Umbilical cord (tissue), 2 donors: Measurements from ENCODE around the gene HSH2D. TPM values are rescaled to one million over a fixed set of nuclear protein-coding genes. Genes with fewer than 3 reads are reported as not detected.
"Not testable (repeated sequence)": the region's sequence is repeated elsewhere in the genome, so short reads cannot be mapped to it uniquely, and the experiment has no call there.

ENCODE experiments used
- DNase-seq: peaks from one replicate; pipeline ENCODE4 v3.0.0-alpha.2; 2015; ENCODE audit warnings: low spot score
- total RNA-seq: library from RNA; depleted of rRNA; stranded (reverse); fragments of >200 nt; gene quantifications from one replicate; pipeline ENCODE4 v1.2.3, GENCODE V29; 2014; ENCODE audit warnings: low replicate concordance; ENCODE audit not compliant: insufficient read depth

Gene HSH2D, protein sequence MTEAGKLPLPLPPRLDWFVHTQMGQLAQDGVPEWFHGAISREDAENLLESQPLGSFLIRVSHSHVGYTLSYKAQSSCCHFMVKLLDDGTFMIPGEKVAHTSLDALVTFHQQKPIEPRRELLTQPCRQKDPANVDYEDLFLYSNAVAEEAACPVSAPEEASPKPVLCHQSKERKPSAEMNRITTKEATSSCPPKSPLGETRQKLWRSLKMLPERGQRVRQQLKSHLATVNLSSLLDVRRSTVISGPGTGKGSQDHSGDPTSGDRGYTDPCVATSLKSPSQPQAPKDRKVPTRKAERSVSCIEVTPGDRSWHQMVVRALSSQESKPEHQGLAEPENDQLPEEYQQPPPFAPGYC
- total RNA-seq = 1.7 TPM

DNA sequence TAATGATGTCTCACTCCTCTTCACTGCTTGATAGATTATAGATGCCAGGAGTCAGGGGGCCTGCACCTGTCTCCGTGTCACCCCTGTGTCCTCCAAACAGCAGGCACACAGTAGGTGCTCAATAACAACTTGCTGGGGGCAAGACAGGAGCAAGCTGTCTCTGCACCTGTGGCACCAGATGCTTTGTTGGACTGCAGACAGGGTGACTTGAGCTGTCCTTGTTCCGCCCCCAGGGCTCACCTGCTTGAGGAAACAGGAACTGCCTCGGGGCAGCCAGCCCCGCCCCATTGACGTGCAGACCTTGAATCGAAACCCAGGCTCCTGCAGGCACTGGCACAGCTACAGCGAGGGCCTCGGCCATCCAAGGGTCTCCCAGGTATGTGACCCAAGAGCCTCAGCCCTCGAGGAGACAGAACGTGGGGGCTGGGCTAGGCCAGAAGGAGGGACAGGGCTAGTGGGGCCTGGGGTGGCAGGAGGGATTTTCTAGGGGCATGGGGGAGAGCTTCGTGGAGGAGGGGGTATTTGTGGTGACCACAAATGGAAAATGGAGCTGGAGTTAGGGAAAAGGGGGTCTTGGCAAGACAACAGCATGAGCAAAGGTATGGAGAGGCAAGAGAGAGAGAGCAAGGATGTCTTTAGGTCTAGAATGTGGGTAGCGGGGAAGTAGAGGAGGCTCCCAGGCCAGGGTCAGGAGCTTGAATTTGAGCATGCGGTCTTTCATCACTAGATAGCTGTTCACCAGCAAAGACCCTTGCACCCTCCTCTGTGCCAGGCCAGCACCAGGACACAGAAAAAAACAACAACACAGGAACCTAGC is at the start of gene HSH2D:
Gene HSH2D (plus strand): TSS at position 287 of the 817 bp plus-strand sequence. CDS start 5,066 bp downstream, outside the sequence.
- no peak for DNase-seq

DNA sequence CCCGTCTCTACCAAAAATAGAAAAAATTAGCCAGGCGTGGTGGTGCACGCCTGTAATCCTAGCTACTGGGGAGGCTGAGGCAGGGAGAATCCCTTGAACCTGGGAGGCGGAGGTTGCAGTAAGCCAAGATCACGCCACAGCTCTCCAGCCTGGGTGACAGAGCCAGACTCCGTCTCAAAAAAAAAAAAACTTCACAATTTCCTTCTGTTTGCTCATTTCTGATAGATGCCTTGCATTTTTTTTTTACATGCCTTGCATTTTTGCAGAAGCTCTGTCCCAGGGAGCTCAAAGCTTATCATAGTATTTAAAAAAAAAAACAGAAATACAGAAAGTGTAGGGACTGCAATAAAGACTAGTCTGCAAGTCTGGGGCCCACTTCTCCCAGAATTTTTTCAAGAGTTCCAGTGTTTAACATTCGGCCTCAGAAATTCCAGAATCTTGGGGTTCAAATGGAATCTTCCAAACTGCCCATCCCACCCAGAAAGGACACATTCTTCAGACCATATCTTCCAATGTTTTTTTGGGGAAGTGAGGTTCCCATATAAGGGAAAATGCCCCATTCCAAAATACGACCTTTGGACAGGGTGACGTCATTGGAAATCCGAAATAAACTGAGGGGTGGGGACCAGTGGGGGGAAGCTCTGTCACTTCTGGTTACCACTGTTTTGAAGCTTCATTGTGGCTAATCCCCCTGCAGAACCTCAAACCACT is 49.0 kb upstream of the HSH2D start:
- DNase-seq = peak; percentile 78

DNA sequence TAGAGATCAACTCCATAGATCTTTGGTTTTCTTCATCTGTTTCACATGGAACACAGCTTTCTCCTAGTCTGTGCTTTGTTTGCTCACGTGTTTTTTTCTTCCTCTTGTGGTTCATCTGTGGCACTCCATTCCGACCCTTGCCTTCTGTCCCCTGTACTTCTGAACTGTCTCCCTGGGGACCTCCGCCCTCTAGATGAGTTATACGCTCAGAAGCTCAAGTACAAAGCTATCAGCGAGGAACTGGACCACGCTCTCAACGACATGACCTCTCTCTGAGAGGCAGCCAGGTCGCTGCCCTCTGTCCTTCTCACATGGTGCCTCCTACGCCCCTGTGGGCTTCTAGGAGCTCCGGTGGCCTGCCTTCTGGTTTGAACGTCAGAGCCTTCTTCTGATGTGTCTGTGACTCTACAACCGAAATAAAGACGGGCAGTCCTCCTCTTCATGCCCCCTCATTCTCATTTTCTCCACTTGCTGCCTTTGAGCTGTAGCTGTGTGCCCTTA is 48.4 kb upstream of the HSH2D start:
- no peak for DNase-seq

DNA sequence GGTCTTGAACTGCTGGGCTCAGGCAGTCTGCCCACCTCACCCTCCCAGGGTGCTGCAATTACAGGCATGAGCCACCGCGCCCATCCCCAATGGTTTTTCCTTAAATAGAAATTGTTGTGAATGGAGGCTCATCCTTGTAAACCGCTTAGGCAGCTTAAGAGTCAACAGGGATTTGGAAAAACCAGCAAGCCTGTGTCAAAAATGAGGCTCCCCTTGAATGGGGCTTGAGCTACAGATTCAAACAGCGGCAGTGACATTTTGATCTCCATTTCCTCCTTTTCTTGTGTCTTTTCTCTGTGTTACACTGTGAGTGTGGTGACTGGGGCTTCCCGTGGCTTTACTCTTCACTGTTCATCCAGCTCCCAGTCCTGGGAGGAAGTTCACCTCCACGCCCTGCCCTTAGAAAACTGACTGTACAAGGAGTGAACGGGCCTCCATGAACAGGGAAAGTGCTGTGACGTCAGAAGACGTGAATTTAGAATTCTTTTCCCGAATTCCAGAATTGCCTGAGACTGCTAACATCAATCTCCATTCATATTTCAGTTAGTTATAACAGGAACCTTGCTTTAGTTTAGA is 47.1 kb upstream of the HSH2D start:
- DNase-seq = peak; percentile 56

DNA sequence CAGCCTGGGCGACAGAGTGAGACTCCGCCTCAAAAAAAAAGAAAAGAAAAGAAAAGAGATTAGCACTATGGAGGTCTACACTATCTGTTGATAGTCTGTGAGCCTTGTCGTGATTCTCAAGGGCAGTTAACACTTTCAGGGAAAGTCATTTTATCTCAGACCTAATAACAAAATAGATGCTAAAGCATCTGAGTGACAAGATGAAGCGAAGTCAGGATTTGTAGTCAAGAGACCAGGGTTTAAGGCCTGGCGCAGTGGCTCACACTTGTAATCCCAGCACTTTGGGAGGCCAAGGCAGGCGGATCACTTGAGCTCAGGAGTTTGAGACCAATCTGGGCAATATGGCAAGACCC is 45.1 kb upstream of the HSH2D start:
- DNase-seq = no peak

DNA sequence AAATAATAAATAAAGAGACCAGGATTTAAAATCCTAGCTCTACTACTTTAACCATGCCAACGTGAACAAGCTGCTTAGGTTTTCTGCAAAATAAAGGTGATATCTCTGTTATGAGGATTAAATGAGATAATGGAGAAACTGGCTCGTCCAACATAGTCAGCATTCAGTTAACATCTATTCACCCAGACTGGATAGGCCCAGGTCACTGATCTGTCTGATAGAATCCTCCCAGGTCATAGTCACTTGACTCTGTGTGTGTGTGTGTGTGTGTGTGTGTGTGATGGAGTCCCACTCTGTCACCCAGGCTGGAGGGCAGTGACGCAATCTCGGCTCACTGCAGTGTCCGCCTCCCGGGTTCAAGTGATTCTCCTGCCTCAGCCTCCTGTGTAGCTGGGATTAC is 44.7 kb upstream of the HSH2D start:
- DNase-seq = no peak

DNA sequence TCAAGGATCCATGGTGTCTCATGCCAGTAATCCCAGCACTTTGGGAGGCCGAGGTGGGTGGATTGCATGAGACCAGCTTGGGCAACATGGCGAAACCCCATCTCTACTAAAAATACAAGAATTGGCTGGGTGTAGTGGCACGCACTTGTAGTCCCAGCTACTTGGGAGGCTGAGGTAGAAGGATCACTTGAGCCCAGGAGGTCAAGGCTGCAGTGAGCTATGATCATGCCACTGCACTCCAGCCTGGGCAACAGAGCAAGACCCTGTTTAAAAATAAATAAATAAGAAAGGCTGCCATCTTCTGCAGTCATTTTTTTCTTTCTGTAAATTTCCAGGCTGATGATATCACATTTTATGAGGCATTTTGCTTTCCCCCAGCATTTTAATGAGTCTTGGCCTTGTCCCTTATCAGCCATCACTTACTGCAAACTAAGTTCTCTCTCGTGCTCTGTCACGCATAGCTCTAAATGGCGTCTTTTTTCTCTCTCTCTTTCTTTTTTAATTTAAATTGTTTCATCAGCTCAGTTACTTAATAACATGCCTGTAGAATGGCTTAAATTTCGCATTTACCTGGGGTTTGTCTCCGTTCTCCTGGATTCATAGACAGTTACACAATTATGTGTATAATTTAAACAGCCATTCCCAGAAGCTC is 44.0 kb upstream of the HSH2D start:
- DNase-seq = not testable (repeated sequence)

DNA sequence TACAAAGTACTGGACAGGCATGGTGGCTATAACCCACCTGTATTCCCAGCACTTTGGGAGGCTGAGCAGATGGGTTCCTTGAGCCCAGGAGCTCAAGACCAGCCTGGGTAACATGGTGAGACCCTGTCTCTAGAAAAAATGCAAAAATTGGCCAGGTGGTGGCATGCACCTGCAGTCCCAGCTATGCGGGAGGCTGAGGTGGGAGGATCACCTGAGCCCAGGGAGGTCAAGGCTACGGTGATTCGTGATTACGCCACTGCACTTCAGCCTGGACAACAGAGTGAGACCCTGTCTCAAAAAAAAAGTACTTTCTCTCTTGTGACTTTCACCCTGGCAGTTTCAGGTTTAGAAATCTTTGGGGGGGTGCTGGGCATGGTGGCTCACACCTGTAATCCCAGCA is 43.0 kb upstream of the HSH2D start:
- no peak for DNase-seq

DNA sequence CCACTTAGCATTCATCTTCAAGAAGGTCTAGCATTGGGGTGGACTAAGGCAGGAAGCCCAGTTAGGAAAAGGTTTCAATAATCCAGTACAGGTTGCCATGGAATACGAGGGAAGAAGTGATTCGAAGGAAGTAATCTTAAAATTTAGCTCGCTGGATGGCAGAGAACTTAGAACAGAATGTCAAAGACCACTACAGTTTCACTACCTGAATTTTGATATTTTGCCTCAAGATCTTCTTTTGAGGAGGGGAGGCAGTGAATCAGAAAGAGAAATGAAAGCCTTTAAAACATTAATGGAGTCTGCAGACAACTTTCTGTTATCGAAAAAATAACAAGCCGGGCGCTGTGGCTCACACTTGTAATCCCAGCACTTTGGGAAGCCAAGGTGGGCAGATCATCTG is 38.8 kb upstream of the HSH2D start:
- no peak for DNase-seq

DNA sequence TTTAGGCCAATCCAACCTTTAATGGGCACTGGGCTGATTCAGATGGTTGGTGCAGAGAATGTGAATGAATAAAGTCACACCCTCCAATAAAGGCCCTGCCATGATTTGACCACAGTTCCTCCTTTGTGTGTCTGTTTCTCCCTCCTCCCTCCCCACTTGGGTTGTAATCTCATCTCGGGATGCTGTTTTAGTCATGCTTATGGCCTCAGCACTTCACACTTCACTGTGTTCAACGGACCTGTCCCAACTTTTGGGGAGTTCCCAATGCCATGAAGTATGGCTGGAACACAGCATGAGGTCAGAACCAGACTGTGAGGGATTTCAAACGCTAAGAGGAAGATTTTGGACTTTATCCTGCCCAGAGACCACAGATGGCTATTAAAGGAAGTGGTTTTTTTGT is 37.4 kb upstream of the HSH2D start:
- DNase-seq = peak; percentile 34

DNA sequence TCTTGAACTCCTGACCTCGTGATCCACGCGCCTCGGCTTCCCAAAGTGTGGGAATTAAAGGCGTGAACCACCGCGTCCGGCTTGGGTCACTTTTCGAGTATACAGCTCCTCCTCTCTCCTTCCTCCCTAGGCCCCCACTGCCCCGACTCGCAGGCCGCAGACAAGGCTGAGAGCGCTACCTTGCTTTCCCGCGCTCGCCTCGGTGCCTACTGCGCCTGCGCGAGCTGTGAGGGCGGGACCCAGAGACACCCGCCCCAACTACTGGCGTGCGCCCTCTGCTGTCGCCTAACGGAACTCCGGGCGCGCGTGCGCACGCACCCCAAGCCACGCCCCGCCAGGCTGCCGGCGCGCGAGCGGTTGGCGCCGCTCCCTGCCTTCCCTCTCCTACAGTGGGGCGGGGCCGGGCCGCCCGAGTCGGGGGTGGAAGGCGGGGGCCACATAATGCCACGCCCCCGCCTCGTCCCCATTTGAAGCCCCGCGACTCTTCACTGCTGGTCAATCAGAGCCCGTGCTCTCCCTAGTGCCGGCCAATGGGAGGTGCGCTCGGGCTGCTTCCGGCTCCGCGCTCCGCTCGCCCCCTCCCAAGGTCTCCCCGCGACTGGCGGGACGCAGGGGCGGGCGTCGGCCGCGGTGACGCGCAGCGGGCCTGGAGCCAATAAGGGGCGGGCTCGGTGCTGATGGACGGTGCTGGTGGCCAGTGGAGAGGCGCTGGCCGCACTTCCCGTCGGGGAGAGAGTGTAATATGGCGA is 32.2 kb upstream of the HSH2D start, which contains the start of gene RAB8A:
Gene RAB8A (plus strand): TSS at position 730 of the 749 bp plus-strand sequence. CDS start 13 bp downstream, at position 743.
- peak; percentile 100 for DNase-seq

DNA sequence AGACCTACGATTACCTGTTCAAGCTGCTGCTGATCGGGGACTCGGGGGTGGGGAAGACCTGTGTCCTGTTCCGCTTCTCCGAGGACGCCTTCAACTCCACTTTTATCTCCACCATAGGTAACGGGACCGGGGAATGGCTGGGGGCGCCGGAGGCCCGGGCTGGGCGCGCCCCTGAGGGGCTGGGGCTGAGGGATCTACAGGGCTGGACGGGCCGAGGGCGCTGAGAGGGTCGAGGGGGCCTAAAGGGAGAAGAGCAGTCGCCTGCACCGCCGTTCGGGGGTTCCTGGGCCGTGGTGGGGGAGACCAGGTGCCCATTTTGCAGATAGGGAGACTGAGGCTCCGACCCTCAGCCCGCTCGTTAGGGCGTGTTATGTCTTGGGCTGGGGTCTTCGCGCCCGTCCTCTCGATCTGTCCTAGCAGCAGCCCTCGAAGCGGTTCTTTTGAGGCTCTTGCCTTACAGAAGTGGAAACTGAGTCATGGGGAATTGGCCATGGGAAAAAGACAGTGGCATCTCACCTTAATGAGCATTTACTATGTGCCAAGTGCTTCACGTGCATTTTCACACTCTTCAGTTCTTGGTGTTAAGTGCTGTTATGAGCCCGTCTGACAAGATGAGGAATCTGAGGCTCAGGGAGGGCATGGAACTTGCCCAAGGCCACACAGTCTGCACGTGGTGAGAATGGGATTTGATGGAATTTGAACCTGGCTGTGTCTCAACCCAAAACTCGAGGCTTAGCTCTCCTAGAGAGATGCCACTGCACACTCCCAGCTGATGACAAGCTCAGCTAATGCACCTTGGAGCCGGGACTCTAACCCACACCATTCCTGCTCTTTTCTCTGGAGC is 31.4 kb upstream of the HSH2D start:
- no peak for DNase-seq

DNA sequence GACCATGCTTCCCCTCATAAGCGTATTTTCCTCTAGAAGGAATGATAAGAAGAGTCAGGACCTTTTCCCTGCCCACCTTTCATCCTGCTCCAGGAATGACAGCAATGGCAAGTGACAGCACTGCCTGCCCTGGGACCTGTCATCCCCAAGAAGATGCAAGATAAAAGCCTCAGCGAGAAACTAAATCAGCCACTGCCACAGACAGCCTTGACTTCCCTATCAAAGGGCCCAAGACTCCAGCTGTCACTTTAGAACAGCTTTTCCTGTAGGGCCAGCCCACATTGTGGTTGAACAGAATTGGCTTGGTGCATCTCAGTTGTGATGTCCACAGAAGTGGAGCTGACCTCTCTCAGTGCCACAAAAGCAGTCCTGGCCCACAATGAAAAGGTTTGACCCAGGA is 30.7 kb upstream of the HSH2D start:
- DNase-seq = no peak

DNA sequence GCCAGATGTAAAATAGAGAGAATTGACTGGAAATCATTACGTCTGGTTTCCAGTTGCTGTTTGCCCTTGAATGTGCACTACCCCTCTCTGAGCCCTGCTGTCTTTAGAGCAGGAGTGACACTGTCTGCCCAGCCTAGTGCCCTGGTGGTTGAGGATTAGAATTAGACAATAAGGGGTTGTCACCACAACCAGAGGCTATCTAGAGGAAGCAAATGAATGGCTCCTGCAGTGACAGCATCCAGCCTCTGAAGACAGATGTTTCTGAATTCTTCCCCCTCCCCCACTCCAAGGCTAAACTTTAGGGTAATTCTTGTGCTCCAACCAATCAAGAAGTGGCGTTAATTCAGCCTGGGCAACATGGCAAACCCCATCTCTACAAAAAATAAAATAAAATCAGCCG is 29.8 kb upstream of the HSH2D start:
- no peak for DNase-seq

DNA sequence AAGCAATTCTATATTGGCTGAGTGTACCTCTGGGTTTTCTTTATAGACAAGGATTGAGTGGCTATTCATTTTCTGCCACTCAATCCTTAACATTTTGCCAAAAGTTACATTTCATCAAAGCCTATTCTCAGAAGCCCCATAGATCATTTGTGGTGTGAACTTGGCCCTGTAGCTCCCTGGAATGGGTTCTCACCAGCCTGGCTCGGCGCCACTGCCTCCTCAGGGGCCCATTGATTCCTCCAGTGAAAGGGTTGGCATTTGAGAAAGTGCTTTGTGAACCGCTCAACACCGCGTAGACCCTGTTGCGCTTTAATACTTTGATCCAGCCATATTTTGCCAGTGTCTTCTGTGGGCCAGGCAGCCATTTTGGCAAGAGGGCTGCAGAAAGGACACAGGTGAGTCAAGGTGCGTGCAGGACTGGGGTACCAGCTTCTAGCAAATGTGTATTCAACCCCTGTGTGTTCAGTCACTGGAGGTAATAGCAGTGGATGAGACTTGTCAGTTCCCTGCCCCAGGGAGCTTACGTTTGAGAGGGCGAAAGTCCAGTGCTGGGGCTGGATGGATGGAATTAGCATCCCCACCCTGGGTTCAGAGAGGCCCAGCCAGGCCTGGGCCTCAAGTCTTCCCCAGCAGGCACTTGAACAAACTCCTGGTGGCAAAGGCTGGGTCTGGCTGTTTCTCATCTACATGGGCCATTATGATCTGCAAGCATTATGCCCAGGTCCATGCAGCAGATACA is 28.0 kb upstream of the HSH2D start:
- no peak for DNase-seq

DNA sequence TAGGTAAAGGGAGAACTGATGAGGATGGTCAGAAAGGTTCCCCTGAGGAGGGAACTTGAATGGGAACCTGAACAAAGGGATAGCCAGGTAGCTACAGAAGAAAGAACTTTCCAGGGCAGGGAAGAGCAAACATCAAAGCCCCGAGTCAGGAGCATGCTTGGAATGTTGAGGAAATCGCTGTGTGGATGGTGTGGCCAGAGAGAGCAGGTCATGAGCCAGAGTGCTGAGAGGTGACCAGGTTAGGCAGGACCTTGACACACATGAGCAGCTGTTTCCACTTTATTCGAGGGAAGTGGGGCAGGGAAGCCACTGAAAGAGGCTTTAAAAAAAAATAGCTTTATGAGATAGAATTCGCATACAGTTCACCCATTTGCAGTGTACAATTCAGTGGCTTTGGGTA is 27.4 kb upstream of the HSH2D start:
- DNase-seq = no peak

DNA sequence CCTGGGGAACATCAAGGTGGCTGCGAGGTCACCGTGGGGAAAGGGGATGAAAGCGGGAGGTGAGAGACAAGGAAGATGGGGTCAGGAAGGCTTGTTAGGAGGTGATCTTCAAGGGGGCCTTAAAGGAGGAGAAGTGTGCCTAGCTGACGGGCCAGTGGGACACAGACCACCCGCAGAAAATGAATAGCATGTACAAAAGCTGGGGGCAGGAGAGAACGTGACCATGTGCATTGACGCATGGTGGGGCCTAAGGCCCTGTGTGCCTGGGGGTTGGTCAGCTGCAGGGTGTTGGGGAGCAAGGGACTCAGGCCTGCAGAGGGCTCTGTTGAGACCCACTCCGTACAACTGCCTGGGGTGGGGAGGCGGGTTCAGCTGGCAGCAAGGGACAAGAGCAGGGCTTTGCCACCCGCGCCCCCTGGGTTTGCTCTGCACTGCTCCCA is 25.9 kb upstream of the HSH2D start:
- DNase-seq = no peak

DNA sequence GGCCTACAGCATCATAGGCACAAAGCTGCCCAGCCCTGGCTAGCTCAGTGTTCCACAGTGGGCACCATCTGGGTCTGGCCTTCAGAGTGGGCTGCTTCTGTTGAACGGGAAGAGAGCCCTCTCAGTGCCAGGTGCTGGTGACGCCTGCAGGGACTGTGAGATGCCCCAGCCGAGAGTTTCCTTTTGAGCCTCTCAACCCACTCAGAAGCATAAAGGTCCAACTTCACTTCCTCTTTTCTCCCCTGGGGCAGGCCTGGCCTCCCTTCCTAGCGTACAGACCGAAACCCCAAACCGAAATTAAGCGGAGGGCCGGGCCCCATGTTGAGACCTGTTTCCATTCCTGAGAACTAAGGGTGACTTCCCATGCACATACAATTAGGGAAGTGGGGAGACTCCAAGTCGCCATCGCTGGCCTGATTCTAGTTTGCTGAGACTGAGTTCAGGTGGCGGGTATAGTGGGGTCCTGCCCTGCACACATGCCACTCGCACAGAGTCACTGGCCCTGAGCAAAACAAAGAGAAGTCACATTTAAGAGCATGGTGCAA is 24.9 kb upstream of the HSH2D start:
- DNase-seq = no peak
